ENCODE data around the gene FCN2. TPM values are rescaled to one million over a fixed set of nuclear protein-coding genes. Genes with fewer than 3 reads are reported as not detected.

The FCN2 gene
- total RNA-seq, result not detected in 2 replicates
- not detected in 2 replicates for polyA plus RNA-seq

- WGBS (ENCODE audit: low lambda C conversion rate, missing lambda C conversion rate), result 88% methylated on average over 25 of the region's 25 CpGs
- Histone ChIP-seq H3K4me2 (no peak within 1 kb of the TSS), H3K27ac (no peak within 1 kb of the TSS)
These were observed at the start of gene FCN2 for GRCh38 chr9:134880484-134881312. Gene FCN2, plus strand, starts transcription at chr9:134880810. Its CDS starts 12 bp downstream, at chr9:134880822.

GRCh38 chr9:134830926-134831720 is 49.5 kb upstream of the FCN2 start:
- no peak for TF ChIP-seq EZH2 (IDR thresholded peaks at IDR 0.05; ENCODE audit: borderline replicate concordance)
- TF ChIP-seq, protein P1, sequence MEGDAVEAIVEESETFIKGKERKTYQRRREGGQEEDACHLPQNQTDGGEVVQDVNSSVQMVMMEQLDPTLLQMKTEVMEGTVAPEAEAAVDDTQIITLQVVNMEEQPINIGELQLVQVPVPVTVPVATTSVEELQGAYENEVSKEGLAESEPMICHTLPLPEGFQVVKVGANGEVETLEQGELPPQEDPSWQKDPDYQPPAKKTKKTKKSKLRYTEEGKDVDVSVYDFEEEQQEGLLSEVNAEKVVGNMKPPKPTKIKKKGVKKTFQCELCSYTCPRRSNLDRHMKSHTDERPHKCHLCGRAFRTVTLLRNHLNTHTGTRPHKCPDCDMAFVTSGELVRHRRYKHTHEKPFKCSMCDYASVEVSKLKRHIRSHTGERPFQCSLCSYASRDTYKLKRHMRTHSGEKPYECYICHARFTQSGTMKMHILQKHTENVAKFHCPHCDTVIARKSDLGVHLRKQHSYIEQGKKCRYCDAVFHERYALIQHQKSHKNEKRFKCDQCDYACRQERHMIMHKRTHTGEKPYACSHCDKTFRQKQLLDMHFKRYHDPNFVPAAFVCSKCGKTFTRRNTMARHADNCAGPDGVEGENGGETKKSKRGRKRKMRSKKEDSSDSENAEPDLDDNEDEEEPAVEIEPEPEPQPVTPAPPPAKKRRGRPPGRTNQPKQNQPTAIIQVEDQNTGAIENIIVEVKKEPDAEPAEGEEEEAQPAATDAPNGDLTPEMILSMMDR (IDR thresholded peaks at IDR 0.05; ENCODE audit: poor library complexity), result no peak
- TF ChIP-seq EZH2phosphoT487 (IDR thresholded peaks at IDR 0.05; ENCODE audit: low read depth, severe bottlenecking, unreplicated experiment), result no peak
- no peaks in the 10 kb centered on the region for H3K9me3 ChIP-seq (ENCODE audit: low read depth)
- no peak overlapping the region for H3K27ac ChIP-seq
- no peaks in the 10 kb centered on the region for H3K36me3 ChIP-seq (replicated peaks; ENCODE audit: insufficient read depth, low read depth)
- H3K27me3 ChIP-seq, result no peaks in the 10 kb centered on the region
- 94% methylated on average over 20 of the region's 21 CpGs for WGBS (ENCODE audit: low lambda C conversion rate, missing lambda C conversion rate)
- H3K4me1 ChIP-seq (ENCODE audit: insufficient read depth), result no peaks in the 10 kb centered on the region
- no peaks in the 10 kb centered on the region for H4K20me1 ChIP-seq (ENCODE audit: insufficient read depth, poor library complexity, severe bottlenecking)
- H3K4me3 ChIP-seq, result no peak overlapping the region
- H3K79me2 ChIP-seq, result no peaks in the 10 kb centered on the region
- H3K4me2 ChIP-seq, result no peak overlapping the region
- H3K9me2 ChIP-seq (replicated peaks; ENCODE audit: insufficient read depth), result no peaks in the 10 kb centered on the region
- no peak overlapping the region for H2AFZ ChIP-seq
- no peak for DNase-seq (ENCODE audit: low spot score)

More at GRCh38 chr9:134880484-134881312, at the start of gene FCN2:
- Histone ChIP-seq H3K4me1 (ENCODE audit: insufficient read depth) (no peaks in the 10 kb centered on the region), H4K20me1 (ENCODE audit: insufficient read depth, poor library complexity, severe bottlenecking) (no peaks in the 10 kb centered on the region), H3K9me2 (replicated peaks; ENCODE audit: insufficient read depth) (no peaks in the 10 kb centered on the region), H3K9me3 (ENCODE audit: low read depth) (no peaks in the 10 kb centered on the region), H2AFZ (no peak within 1 kb of the TSS), H3K36me3 (replicated peaks; ENCODE audit: insufficient read depth, low read depth) (no peaks in the 10 kb centered on the region), H3K79me2 (no peaks in the 10 kb centered on the region), H3K4me3 (no peak within 1 kb of the TSS), H3K27me3 (peaks cover 5% of the 10 kb centered on the region)
- DNase-seq (ENCODE audit: low spot score), result no peak
- TF ChIP-seq EZH2phosphoT487 (IDR thresholded peaks at IDR 0.05; ENCODE audit: low read depth, severe bottlenecking, unreplicated experiment), result no peak

DNA sequence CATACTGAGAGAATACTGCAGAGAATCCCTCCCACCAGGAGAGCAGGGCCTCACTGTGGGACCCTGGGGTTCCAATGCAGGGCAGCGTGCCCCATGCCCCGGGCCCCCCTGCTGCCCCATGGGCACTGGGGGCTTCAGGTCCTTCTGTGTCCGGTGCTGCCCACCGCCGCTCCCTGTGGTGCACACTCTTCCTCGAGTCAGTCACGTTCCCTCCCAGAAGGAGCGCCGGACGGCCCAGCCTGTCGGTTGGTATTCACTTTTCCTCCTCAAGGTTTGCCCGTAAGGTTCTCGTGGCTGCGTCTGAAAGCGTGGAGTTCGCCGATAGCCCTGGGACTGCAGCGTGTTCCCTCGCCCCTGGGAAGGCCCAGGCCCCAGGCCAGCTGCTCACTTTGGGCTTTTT is 48.1 kb upstream of the FCN2 start:
- no peak for TF ChIP-seq EZH2phosphoT487 (IDR thresholded peaks at IDR 0.05; ENCODE audit: low read depth, severe bottlenecking, unreplicated experiment)
- no peak for TF ChIP-seq EZH2 (IDR thresholded peaks at IDR 0.05; ENCODE audit: borderline replicate concordance)
- TF ChIP-seq, protein P1 (IDR thresholded peaks at IDR 0.05; ENCODE audit: poor library complexity), result no peak
- no peak for DNase-seq (ENCODE audit: low spot score)
- Histone ChIP-seq H2AFZ (no peak overlapping the region), H3K27me3 (no peaks in the 10 kb centered on the region), H3K9me3 (ENCODE audit: low read depth) (no peaks in the 10 kb centered on the region), H3K79me2 (no peaks in the 10 kb centered on the region), H3K4me1 (ENCODE audit: insufficient read depth) (no peaks in the 10 kb centered on the region), H3K36me3 (replicated peaks; ENCODE audit: insufficient read depth, low read depth) (no peaks in the 10 kb centered on the region), H3K27ac (no peak overlapping the region), H3K4me2 (no peak overlapping the region), H3K4me3 (no peak overlapping the region), H4K20me1 (ENCODE audit: insufficient read depth, poor library complexity, severe bottlenecking) (no peaks in the 10 kb centered on the region), H3K9me2 (replicated peaks; ENCODE audit: insufficient read depth) (no peaks in the 10 kb centered on the region)
- 92% methylated on average over 19 of the region's 19 CpGs for WGBS (ENCODE audit: low lambda C conversion rate, missing lambda C conversion rate)

All from hepatocyte (in vitro differentiated cells).